K562 (cell line): ENCODE results near the gene PRSS53. TPM values are rescaled to one million over a fixed set of nuclear protein-coding genes. Genes with fewer than 3 reads are reported as not detected.

Experiments used
- CREB3L1 ChIP-seq: fragments of 450-650 bp; IDR thresholded peaks from 2 replicates; pipeline ENCODE4 v1.6.1; 2014; ENCODE audit warnings: low read depth, mild to moderate bottlenecking, moderate library complexity, borderline replicate concordance
- CTCFL ChIP-seq: IDR thresholded peaks from 2 replicates; pipeline ENCODE4 v1.6.1; 2011; ENCODE audit warnings: borderline replicate concordance, low read depth, mild to moderate bottlenecking, moderate library complexity, low read length; ENCODE audit not compliant: insufficient read depth, poor library complexity, severe bottlenecking
- FOXP1 ChIP-seq: sonication (generic); formaldehyde crosslinking; IDR thresholded peaks from 2 replicates; pipeline ENCODE4 v1.8.0; 2022; ENCODE audit warnings: mild to moderate bottlenecking, missing genetic modification reagents
- HDAC8 ChIP-seq: fragments of 450-650 bp; IDR thresholded peaks from 2 replicates; pipeline ENCODE4 v1.6.1; 2016; ENCODE audit warnings: mild to moderate bottlenecking, missing genetic modification characterization, moderate library complexity, missing compliant biosample characterization
- PCBP2 ChIP-seq: fragments of 200-400 bp; formaldehyde crosslinking; IDR thresholded peaks from 2 replicates; pipeline ENCODE4 v1.6.1; 2018; ENCODE audit warnings: low read length, low read depth, mild to moderate bottlenecking, moderate library complexity; ENCODE audit not compliant: poor library complexity, severe bottlenecking
- RAD21 ChIP-seq, 2 experiments: fragments of 250-450 bp in 1 of 2; fragments of 450-650 bp in 1 of 2; sonication (Bioruptor Pico) in 1 of 2; formaldehyde crosslinking in 1 of 2; IDR thresholded peaks in 1 of 2; conservative IDR thresholded peaks in 1 of 2; 2 replicates each; pipeline versions ENCODE4 v1.4.0 to v1.8.0; 2020 to 2022; ENCODE audit warnings: mild to moderate bottlenecking in 2 of 2, moderate library complexity in 1 of 2
- TCF15 ChIP-seq: fragments of 250-450 bp; sonication (Bioruptor Pico); IDR thresholded peaks from 2 replicates; pipeline ENCODE4 v1.8.0; 2022; ENCODE audit warnings: moderate library complexity, mild to moderate bottlenecking, inconsistent platforms
- ZNF280B ChIP-seq: fragments of 250-450 bp; sonication (Bioruptor Pico); IDR thresholded peaks from 2 replicates; pipeline ENCODE4 v1.5.1; 2021; ENCODE audit warnings: mild to moderate bottlenecking
- ZNF282 ChIP-seq: sonication (generic); formaldehyde crosslinking; IDR thresholded peaks from 2 replicates; pipeline ENCODE4 v1.8.1; 2023; ENCODE audit warnings: missing genetic modification reagents
- ZNF318 ChIP-seq, 2 experiments: fragments of 450-650 bp; IDR thresholded peaks; 2 replicates each; pipeline ENCODE4 v1.6.1; 2016; ENCODE audit warnings: mild to moderate bottlenecking in 2 of 2, borderline replicate concordance in 1 of 2, low read depth in 1 of 2, moderate library complexity in 1 of 2
- polyA plus RNA-seq, 8 experiments: library from polyadenylated mRNA; depleted of rRNA in 4 of 8; stranded (reverse) in 5 of 8; unstranded in 3 of 8; fragments of >200 nt; fragmentation: Nextera tagmentation in 2 of 8; fragmentation: Illumina TruSeq in 1 of 8; extraction: Ambion mirVana in 2 of 8; extraction: Trizol in 1 of 8; gene quantifications; 2 replicates each; pipeline versions ENCODE4 v1.2.1 to v1.2.3, GENCODE V29; 2011 to 2014; ENCODE audit warnings: inconsistent platforms in 1 of 8, missing spikeins in 1 of 8
- total RNA-seq, 7 experiments: library from RNA; depleted of rRNA in 6 of 7; stranded (reverse); fragments of >200 nt in 6 of 7; fragmentation: Illumina TruSeq in 2 of 7; extraction: Trizol in 2 of 7; gene quantifications; 2 replicates each; pipeline versions ENCODE4 v1.2.1 to v1.2.3, GENCODE V29; 2011 to 2021; ENCODE audit warnings: low replicate concordance in 1 of 7

The PRSS53 gene
- total and polyA plus RNA-seq, 9 of the 15 experiments (the other 6 are each of a cell fraction or from before 2014, with no cell fraction given): 0.40 to 1.9 (median 0.78) TPM; not detected in 2

GRCh38 chr16:31128711-31129567, 40.2 kb upstream of the PRSS53 start (continued):
- TF ChIP-seq RAD21 (CRISPR knock-in tag; conservative IDR thresholded peaks at IDR 0.05 in 1 of 2, IDR thresholded peaks at IDR 0.05 in 1 of 2) (peak in 1 of 2 experiments; percentile 30; a peak in 1 of 4 replicates), PCBP2 (no peak), TCF15 (CRISPR knock-in tag) (no peak), FOXP1 (CRISPR knock-in tag) (no peak), CTCFL (no peak), ZNF280B (CRISPR knock-in tag) (no peak), ZNF282 (CRISPR knock-in tag) (no peak), ZNF318 (IDR thresholded peaks at IDR 0.05; ENCODE audit: borderline replicate concordance in 1 of 2, low read depth in 1 of 2) (no peak), HDAC8 (tag) (no peak), CREB3L1 (no peak)
